ENCODE results near the gene DDX10. TPM values are rescaled to one million over a fixed set of nuclear protein-coding genes. Genes with fewer than 3 reads are reported as not detected.

Gene DDX10
- total RNA-seq, 1 donor from 2014 or later = 24.5 TPM

- Histone ChIP-seq H3K27me3 (ENCODE audit: control insufficient read depth, insufficient read depth, low read length) (no peaks in the 10 kb centered on the region), H3K36me3 (ENCODE audit: control insufficient read depth, insufficient read depth, low read length) (no peaks in the 10 kb centered on the region), H3K4me3 (ENCODE audit: low read depth, low read length) (no peak overlapping the region)
- no peak for DNase-seq (ENCODE audit: low read depth)
- TF ChIP-seq, protein P1, sequence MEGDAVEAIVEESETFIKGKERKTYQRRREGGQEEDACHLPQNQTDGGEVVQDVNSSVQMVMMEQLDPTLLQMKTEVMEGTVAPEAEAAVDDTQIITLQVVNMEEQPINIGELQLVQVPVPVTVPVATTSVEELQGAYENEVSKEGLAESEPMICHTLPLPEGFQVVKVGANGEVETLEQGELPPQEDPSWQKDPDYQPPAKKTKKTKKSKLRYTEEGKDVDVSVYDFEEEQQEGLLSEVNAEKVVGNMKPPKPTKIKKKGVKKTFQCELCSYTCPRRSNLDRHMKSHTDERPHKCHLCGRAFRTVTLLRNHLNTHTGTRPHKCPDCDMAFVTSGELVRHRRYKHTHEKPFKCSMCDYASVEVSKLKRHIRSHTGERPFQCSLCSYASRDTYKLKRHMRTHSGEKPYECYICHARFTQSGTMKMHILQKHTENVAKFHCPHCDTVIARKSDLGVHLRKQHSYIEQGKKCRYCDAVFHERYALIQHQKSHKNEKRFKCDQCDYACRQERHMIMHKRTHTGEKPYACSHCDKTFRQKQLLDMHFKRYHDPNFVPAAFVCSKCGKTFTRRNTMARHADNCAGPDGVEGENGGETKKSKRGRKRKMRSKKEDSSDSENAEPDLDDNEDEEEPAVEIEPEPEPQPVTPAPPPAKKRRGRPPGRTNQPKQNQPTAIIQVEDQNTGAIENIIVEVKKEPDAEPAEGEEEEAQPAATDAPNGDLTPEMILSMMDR (IDR thresholded peaks at IDR 0.05; ENCODE audit: insufficient read depth, low read length, poor library complexity, severe bottlenecking) = no peak
These were observed 247.7 kb downstream of the DDX10 start for GRCh38 chr11:108912581-108912980.

GRCh38 chr11:108913204-108913603 is 248.3 kb downstream of the DDX10 start:
- Histone ChIP-seq H3K4me3 (ENCODE audit: low read depth, low read length) (no peak overlapping the region), H3K27me3 (ENCODE audit: control insufficient read depth, insufficient read depth, low read length) (no peaks in the 10 kb centered on the region), H3K36me3 (ENCODE audit: control insufficient read depth, insufficient read depth, low read length) (no peaks in the 10 kb centered on the region)
- TF ChIP-seq, protein P1 (IDR thresholded peaks at IDR 0.05; ENCODE audit: insufficient read depth, low read length, poor library complexity, severe bottlenecking) = no peak
- DNase-seq (ENCODE audit: low read depth) = no peak

DNA sequence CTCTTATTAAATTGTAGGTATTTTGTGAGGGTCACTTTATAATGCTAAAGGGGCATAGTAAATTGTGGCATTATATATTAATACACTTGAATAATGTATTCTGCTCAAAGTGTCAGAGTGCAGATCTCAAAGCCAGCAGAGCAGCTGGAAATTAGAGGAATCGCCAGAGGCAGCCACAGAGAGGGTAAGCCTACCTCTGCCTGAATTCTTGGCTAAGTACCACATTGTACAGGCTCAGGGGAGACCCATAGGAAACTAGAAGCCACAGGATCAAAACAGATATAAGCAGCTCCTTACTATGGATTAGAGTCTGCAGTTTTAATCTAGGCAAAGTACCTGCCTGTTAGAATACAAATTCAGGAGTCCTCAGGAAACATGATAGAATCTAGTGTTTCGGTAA is 249.3 kb downstream of the DDX10 start:
- no peaks in the 10 kb centered on the region for H3K36me3 ChIP-seq (ENCODE audit: control insufficient read depth, insufficient read depth, low read length)
- no peak for DNase-seq (ENCODE audit: low read depth)
- H3K27me3 ChIP-seq (ENCODE audit: control insufficient read depth, insufficient read depth, low read length) = no peaks in the 10 kb centered on the region
- TF ChIP-seq, protein P1 (IDR thresholded peaks at IDR 0.05; ENCODE audit: insufficient read depth, low read length, poor library complexity, severe bottlenecking) = no peak
- H3K4me3 ChIP-seq (ENCODE audit: low read depth, low read length) = no peak overlapping the region

GRCh38 chr11:108914981-108915380 is 250.1 kb downstream of the DDX10 start:
- TF ChIP-seq, protein P1 (IDR thresholded peaks at IDR 0.05; ENCODE audit: insufficient read depth, low read length, poor library complexity, severe bottlenecking) = no peak
- H3K36me3 ChIP-seq (ENCODE audit: control insufficient read depth, insufficient read depth, low read length) = no peaks in the 10 kb centered on the region
- DNase-seq (ENCODE audit: low read depth) = no peak
- no peaks in the 10 kb centered on the region for H3K27me3 ChIP-seq (ENCODE audit: control insufficient read depth, insufficient read depth, low read length)
- no peak overlapping the region for H3K4me3 ChIP-seq (ENCODE audit: low read depth, low read length)

DNA sequence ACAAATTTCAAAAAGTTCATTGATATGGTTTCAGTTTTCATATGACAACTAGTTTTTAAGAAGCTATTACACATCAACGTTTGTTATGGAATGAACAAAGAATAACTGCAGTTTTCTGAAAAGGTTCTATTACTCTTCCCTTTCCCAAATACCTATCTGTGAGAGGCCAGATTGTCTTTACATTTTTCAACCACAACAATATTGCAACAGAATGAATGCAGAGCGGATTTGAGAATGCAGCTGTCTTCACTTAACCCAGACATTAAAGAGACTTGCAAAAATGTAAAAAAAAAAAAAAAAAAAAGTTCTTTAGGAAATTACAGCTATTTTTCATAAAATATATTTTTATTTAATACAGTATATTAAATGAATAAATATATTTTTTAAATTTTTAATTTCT is 250.8 kb downstream of the DDX10 start:
- Histone ChIP-seq H3K27me3 (ENCODE audit: control insufficient read depth, insufficient read depth, low read length) (no peaks in the 10 kb centered on the region), H3K36me3 (ENCODE audit: control insufficient read depth, insufficient read depth, low read length) (no peaks in the 10 kb centered on the region), H3K4me3 (ENCODE audit: low read depth, low read length) (no peak overlapping the region)
- no peak for DNase-seq (ENCODE audit: low read depth)
- TF ChIP-seq, protein P1 (IDR thresholded peaks at IDR 0.05; ENCODE audit: insufficient read depth, low read length, poor library complexity, severe bottlenecking) = no peak

DNA sequence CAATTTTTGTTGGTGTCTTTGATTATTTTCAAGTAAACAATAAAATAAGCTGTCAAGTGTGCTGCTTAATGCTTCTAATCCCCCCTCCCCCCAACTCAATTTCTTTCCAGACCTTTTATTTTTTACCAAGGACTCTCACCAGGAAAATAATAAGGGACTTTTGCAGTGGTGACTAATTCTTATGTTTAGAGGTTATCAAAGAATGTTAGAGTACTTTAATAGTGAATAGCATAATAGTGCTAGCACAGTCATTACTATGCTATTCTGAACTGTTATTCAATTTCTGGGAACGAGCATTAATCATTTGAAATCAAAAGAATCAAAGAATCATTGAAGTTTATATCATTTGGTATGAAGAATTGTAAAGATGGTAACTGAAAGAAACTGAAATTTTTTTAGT is 251.4 kb downstream of the DDX10 start:
- no peaks in the 10 kb centered on the region for H3K36me3 ChIP-seq (ENCODE audit: control insufficient read depth, insufficient read depth, low read length)
- TF ChIP-seq, protein P1 (IDR thresholded peaks at IDR 0.05; ENCODE audit: insufficient read depth, low read length, poor library complexity, severe bottlenecking) = no peak
- H3K27me3 ChIP-seq (ENCODE audit: control insufficient read depth, insufficient read depth, low read length) = no peaks in the 10 kb centered on the region
- no peak overlapping the region for H3K4me3 ChIP-seq (ENCODE audit: low read depth, low read length)
- DNase-seq (ENCODE audit: low read depth) = no peak
